Measurements from ENCODE around the gene RUNX1.

DNA sequence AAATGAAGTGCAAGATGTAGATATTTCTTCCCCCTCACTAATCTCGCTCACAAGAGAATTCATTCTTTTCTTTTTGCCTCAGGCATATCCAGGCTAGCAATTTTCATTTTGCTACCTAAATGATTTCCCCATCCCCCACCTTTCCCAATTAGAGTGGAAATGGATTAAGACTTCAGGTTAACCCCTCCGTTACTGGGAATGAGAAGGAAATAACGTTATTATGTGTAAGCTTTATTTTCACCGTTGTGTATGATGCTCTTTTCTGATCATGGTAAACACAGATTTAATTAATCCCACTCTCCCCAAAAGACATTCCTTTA, 143.9 kb downstream of the RUNX1 start:
- TF ChIP-seq, protein P1, sequence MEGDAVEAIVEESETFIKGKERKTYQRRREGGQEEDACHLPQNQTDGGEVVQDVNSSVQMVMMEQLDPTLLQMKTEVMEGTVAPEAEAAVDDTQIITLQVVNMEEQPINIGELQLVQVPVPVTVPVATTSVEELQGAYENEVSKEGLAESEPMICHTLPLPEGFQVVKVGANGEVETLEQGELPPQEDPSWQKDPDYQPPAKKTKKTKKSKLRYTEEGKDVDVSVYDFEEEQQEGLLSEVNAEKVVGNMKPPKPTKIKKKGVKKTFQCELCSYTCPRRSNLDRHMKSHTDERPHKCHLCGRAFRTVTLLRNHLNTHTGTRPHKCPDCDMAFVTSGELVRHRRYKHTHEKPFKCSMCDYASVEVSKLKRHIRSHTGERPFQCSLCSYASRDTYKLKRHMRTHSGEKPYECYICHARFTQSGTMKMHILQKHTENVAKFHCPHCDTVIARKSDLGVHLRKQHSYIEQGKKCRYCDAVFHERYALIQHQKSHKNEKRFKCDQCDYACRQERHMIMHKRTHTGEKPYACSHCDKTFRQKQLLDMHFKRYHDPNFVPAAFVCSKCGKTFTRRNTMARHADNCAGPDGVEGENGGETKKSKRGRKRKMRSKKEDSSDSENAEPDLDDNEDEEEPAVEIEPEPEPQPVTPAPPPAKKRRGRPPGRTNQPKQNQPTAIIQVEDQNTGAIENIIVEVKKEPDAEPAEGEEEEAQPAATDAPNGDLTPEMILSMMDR (IDR thresholded peaks at IDR 0.05; ENCODE audit: low read depth, low read length): no peak
- TF ChIP-seq POLR2A (IDR thresholded peaks at IDR 0.05; ENCODE audit: extremely low read depth, insufficient read length): no peak
